ENCODE results near the gene ARHGEF28.

ARHGEF28 gene

GRCh38 chr5:73968246-73968645, 342.2 kb downstream of the ARHGEF28 start:
- TF ChIP-seq CTCF (IDR thresholded peaks at IDR 0.05; ENCODE audit: low read depth, low read length, missing control alignments): no peak
- H3K4me3 ChIP-seq (ENCODE audit: low read depth, low read length): no peak overlapping the region
- DNase-seq (ENCODE audit: low read depth): no peak

DNA sequence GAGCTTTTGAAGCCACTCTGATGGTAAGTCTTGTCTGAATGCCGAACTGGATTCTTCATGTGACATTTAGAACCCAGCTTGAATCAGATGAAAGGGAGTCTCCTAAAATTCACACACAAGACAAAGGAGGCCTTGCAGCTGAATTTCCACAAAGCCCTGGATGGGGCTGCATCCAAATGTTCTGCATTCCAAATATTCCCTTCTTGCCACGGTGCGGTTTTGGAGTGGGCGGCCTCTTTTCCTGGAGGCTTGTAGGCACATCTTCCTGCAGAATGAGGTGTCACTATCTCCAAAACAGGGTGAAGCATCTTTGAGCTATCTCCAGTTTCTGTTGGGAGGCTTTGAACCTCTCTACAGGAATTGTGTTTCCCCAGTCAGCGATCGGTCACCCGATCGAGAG, 342.7 kb downstream of the ARHGEF28 start:
- H3K4me3 ChIP-seq (ENCODE audit: low read depth, low read length): no peak overlapping the region
- DNase-seq (ENCODE audit: low read depth): no peak
- no peak for TF ChIP-seq CTCF (IDR thresholded peaks at IDR 0.05; ENCODE audit: low read depth, low read length, missing control alignments)

- H3K4me3 ChIP-seq (ENCODE audit: low read depth, low read length): no peak overlapping the region
- no peak for DNase-seq (ENCODE audit: low read depth)
- TF ChIP-seq CTCF (IDR thresholded peaks at IDR 0.05; ENCODE audit: low read depth, low read length, missing control alignments): no peak
Observed at GRCh38 chr5:73969195-73970036, 343.4 kb downstream of the ARHGEF28 start.

GRCh38 chr5:73971326-73971725, 345.3 kb downstream of the ARHGEF28 start:
- H3K4me3 ChIP-seq (ENCODE audit: low read depth, low read length): no peak overlapping the region
- DNase-seq (ENCODE audit: low read depth): no peak
- no peak for TF ChIP-seq CTCF (IDR thresholded peaks at IDR 0.05; ENCODE audit: low read depth, low read length, missing control alignments)

DNA sequence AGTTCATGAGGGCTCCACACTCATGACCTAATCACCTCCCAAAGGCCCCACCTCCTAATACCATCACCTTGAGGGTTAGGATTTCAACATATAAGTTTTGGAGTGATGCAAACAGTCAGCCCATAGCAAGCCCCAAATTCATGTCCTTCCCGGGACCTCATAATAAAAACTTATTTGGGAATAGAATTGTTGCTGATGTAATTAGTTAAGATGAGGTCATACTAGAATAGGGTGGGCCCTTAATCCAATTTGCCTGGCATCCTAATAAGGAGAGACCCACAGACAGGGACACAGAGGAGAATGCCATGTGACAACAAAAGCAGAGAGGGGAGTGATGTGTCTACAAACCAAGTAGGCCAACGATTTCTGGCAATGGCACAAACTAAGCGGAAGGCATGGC, 347.1 kb downstream of the ARHGEF28 start:
- H3K4me3 ChIP-seq (ENCODE audit: low read depth, low read length): no peak overlapping the region
- TF ChIP-seq CTCF (IDR thresholded peaks at IDR 0.05; ENCODE audit: low read depth, low read length, missing control alignments): no peak
- no peak for DNase-seq (ENCODE audit: low read depth)

DNA sequence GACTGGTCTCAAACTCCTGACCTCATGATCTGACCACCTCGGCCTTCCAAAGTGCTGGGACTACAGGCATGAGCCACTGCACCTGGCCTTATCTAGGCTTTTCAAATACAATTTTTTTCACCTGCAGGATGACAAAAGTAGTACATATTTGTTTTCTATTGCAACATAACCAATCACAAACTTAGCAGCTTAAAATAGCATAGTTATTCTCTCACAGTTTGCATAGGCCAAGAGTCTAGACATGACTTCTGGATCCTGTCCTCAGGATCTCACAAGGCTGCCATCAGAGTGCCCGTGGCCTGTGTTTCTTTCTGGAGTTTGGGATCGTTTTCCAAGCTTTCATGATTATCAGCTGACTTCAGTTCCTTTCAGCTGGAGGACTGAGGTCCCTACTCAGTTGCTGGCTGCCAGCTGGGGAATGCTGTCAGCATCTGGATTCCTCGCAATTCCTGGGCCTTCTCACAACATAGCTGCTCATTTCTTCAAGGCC, 348.9 kb downstream of the ARHGEF28 start:
- no peak for DNase-seq (ENCODE audit: low read depth)
- TF ChIP-seq CTCF (IDR thresholded peaks at IDR 0.05; ENCODE audit: low read depth, low read length, missing control alignments): no peak
- no peak overlapping the region for H3K4me3 ChIP-seq (ENCODE audit: low read depth, low read length)

DNA sequence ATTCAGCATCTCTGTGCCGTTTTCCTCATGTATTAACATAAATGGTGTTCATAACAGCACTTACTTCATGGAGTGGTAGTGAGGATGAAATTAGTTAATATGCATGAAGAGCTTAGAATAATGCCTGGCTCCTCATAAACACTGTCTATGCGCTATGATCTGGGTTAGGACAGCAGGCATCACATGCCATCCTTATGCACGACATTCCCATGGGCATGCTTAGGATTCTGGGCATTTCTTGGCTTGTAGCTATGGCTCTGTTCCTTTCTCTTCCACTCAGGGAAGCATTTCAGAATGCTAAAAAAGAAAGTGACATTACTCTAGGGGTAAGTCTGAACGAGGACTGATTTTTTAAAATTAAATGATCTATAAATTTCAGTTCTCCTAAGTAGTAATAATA, 349.8 kb downstream of the ARHGEF28 start:
- no peak overlapping the region for H3K4me3 ChIP-seq (ENCODE audit: low read depth, low read length)
- DNase-seq (ENCODE audit: low read depth): no peak
- no peak for TF ChIP-seq CTCF (IDR thresholded peaks at IDR 0.05; ENCODE audit: low read depth, low read length, missing control alignments)

All from GM12864 (cell line).